NCI-H526 (cell line): ENCODE results near the gene SSBP3.

Experiments used
- DNase-seq, 2 experiments: peaks; one replicate each; lab custom pipeline; 2025; lab: John Stamatoyannopoulos, UW

The SSBP3 gene

DNA sequence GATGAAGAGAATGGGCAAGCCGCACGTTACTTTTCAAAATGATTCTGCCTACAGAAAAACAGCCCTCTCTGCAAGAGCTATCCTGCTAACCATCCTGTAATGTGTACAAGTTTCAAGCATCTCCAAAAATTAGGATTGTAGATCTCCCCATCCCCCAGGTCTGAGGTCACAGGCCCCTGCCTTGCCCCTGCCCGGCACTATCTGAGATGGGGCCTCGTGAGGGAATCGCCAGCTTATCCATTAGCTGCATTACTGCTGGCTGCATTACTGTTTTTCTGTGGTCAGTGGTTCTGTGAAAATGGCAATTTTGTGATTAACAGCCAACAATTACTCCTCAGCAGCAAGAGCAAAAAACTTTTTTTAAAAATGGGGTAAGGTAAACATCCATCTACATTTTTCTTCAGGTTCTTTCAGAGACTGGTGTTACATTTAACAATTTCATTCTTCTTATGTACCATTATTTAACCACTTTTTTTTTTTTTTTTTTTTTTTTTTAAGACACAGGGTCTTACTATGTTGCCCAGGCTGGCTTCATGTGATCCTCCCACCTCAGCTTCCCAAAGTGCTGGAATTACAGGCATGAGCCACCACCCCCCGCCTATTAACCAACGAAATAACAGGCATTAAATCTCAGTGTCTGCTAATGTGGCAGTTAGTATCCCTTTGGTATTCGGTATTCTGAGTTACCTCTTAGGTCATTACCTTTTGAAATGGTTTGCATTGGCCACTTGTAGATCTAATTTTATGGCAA lies 122.4 kb downstream of the SSBP3 start:
- DNase-seq: no peak

DNA sequence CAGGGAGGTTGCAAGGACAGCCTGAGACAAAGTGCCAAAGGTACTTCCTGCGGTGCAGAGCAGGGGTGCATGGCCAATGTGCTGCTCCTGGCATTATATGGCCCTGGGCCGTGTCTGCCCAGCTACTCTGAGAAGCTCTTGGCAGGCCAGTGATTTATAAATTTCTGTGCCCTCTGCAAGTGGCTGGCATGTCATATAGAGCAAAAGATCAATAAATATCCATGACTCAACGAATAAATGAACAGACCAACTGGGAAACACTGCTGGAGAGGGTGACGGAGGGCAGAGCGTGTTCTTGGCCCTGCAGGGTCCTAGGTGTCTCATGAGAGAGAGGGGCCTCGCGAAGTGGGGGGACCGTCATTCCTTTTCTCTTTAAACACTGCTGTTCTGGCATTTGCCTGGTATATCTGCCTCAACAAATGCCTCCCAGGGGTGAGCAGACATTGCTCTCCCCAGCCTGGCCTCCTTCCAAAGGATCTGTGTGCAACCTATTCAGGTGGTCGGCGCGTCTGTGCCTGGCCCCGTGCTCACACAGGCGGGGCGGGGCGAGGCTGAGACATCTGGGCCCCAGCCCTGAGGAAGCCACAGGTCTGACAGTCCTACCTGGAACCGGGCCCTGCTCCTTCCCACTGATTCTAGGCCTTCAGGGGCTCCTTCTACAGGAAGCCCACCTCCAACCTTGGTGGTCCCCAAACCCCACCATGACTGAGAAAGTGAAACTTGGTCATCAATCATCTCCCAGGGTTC lies 123.9 kb downstream of the SSBP3 start:
- no peak for DNase-seq

DNA sequence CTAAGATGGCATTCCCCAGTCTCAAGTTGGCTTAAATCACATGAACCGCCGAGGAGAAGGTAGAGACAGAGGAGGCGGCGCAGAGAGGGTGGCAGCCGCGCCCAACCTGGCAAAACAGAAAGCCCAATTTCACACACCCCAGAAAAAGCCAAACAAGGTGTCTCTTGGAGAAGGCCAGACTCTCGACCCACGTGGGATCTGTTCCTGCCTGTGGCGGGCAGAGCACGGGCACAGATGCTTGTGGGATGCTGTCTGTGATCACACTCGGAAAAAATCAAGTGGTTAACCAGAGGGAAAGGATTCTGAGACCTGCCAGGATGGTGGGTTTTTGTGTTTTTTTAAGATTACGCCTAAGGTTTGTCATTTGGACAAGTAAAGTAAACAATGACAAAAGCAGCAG lies 125.5 kb downstream of the SSBP3 start:
- no peak for DNase-seq

DNA sequence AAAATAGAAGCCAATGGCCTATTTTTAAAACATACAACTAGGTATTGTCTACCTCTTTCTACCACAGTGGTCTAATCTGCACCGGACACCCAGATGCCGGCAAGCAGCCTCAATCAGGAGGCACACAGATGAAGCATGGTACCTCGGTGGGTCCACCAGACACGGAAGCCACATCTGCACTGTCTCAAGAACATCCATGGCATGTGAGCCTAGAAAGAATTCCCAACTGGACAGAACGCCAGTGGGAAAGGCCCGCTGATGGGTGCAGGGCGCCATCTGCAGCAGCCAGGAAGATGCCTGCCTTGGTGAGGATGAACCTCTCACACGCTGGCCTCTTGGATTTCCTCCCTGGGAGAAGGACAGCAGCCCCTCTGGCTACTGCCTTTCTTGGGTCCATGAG lies 126.7 kb downstream of the SSBP3 start:
- no peak for DNase-seq

DNA sequence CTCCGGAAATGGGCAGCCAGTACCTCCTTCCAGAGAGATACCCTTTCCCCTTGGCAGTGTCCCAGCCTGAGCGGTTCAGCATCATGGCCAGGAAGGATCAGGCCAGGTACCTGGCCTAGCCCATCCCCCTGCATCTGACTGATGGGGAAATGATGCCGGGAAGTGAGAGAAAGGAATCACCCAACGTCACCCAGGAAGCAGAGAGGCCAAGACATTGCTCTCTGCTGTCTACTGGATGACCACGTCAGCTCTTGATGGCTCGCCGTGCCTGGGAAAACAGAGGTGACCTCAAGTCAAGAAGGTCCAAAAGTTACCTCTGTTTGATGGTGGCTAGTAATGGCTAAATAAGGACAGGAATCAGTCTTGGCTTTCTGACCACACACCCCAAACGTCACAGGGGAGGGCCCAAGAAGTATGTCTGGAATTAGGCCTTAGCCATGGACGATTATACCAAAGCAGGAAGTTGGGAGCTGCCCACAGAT lies 127.2 kb downstream of the SSBP3 start:
- DNase-seq: no peak

DNA sequence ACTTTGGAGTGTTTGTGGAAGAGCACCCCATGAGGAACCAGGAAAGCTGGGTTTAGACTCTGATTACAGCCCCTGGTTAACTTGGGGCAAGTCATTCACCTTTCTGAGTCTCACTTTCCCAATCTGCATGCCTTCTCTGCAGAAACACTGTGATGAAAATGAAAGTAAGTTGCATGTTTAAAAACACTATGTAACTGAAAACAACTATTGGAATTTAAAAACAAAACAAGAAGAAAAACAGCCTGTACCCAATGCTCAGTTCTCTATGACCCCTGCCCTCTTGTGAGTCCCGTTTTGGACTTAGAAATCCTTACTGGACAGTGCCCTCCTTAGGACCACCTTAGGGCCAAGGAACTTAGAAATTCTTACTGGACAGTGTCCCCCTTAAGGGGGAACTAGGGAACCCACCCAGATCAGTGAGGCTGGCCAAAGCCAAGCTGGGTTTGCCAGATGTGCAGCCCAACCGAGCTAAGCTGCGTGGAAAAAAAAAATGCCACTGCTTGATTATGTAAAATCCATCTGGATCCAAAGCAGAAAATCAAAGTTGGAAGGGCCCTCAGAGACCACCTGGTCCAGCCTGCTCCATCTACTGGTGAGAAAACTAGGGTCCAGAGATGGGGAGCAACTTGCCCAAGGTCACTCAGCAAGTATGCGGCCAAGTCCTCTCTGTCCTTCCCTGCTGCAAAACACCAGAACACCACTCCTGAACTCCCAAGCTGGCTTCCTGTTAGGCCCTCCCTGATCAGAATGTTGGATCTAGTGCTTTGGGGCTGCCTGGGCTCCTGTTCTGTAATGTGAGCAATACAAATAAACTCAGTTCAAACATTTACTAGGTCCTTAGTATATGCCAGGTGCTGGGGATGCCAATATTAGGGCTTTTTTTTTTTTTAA lies 128.5 kb downstream of the SSBP3 start:
- no peak for DNase-seq

DNA sequence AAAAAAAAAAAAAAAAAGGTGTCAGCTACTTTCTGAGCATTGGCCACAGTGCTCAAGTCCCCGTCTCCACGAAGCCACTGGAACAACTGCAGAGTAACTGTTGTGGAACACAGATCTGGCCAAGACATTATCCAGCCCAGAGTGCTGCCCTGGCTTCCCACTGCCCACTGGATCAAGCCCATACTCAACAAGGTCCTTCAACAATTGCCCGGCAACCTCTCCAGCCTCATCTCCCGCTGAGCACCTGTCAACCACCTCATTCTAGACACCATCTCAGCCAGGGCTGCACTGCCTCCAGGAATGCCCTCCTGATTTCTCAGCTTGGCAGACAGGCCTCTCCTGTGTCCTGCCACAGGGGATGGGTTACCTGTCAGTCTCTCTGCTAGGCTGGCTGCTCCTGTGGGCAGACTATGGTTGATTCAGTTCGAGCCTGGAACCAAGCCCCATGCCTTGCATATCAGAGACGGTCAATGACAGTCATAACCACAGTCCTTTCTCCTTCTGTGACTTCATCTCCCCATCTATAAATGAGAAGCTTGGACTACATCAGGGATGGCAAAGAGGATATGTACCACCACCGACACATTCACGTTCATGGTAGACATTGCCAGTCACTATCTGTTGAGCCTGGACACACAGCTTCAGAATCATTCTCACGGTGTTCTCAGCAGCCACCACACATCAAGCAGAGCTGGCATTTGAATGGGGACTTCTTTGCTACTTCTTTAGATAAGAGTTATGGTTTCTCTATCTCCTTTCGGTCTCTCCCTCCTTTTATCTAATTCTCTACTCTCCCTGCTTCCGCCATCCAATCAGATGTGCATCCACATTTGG lies 129.4 kb downstream of the SSBP3 start:
- no peak for DNase-seq

DNA sequence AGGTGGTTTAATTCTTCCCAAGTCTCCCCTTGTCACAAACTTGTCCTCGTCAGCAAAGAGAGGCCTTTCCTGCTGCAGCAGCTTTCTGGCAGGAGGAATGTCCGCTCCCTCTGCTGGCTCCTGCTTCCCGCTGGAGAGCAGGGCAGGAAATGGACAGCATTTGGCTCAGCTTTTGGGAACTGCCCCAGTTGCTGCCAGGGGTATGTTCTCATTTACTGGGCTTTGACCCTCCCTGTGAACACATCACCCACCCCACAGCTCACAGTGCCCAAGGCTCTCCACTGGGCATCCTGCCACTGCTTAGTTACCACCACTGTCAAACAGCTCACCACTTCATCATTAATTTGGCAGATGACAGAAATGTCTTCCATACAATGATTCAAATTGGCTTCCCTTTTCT lies 130.8 kb downstream of the SSBP3 start:
- DNase-seq: no peak

DNA sequence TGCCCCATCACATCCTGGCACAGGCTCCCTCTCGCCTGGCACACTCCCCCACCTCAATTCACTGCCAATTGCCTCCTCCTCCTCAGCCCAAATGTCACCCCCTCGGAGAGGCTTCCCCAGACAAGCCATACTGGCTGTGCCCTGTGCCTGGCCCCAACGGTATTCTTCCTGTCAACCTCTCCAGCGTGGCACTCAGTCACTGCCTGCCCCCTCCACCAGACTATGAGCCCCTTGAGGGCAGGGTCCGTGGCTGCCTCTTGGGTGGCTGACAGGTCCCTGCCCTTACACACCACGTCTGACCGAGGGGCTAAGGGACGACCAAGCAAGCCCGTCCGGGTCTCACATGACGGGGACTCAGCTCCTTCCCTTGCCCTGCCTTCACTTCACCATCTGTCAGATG lies 131.3 kb downstream of the SSBP3 start:
- DNase-seq: no peak

DNA sequence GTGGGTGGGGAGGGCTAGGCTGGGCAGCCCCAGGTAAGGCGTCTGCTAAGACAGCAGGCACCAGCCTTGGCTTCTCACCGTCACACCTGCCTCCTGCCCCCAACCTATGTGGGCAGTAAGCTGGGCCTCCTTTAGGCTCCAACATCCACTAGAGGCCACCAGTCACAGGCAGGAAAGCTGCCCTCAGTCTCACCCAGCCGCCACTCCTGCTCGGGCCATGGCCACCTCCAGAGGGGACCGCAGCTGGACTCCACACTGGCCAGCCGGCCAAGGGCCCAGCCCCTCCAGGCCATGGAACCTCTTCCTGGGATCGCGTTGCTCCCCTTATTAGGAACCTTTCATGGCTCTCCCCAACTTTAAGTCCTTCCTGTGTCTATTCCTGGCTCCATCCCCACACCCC lies 131.7 kb downstream of the SSBP3 start:
- peak in 1 of 2 experiments; percentile 20 for DNase-seq

DNA sequence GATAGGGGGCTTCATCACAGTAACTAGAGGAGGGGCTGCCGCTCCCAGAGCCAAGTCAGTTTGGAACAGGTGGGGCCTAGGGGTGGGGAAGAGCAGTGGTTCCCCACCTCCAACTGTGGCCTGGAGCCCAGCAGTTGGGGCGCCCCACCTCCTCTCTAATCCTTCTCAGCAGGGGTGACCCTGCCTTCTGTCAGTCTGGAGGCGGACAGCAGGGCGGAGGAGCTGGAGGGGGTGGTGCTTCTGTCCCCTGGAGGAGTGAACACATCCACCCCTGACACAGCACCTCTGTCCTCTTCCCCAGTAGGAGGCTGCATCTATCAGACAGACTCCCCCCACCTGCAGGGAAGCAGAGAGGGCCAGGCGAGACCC lies 132.4 kb downstream of the SSBP3 start:
- no peak for DNase-seq

DNA sequence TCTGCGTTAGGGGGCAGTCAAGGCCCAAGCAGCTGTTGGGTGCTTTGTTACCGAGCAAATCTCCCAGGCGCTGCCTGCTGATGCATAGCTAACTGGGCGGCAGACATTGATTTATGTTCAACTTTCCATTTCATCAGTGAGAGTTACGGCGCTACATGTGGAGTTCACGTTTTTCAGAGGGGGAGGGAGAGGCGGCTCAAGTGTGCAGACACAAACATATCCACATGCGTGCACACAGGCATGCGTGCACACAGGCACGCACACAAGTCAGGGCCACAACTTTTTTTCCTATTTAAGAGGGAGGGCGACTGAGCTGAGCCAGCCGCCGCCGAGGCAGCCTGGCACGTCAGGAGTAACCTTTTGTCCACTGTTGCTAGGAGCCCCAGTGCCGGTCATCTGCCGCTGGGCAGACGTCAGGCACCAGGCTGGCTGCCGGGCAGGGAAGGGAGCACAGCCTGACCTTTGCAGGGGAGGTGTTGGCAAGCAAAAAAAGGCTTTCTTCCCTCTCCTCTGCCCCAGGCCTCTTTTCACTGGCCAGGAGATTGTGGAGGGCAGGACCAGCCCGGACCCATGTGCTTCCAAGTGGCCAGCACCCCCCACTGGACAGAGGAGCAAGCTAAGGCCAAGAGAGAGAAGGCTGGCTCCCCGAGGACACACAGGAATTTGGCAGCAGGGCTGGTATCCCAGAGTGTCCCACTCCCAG lies 133.0 kb downstream of the SSBP3 start:
- peak; percentile 93 to 97 for DNase-seq

DNA sequence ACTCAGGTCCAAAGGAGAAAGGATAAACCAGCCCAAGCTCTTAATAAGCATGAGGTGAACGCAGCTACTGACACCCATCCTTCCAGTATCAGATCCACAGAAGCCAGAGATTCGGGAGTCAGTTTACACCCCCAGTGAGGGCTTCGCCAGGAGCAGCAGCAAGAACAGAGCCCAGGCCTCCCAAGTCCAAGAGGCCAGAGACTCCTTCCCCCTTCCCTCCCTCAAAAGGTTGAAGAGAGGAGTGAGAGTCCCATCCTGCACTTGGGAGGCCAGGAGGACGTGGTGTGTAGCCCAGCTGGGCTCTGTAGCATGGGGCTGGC lies 133.5 kb downstream of the SSBP3 start:
- DNase-seq: no peak

DNA sequence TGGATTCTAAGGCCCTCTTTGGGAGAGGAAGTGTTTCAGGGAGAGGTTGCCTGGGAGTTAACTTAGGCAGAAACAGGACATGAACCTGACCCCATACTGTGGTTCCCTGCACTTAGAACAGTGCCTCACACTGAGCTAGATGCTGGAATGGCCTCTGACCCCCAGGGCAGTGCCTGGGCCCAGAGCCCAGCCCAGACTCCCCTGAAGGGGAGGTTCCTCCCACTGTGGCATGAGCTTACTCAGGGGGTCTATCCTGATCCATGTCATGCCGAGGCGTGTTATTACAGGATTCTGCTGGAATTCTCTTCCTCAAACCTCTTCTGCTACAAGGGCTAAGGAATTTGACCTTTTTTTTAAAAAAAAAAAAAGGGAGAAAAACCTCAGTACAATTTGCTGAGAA lies 134.1 kb downstream of the SSBP3 start:
- DNase-seq: no peak

DNA sequence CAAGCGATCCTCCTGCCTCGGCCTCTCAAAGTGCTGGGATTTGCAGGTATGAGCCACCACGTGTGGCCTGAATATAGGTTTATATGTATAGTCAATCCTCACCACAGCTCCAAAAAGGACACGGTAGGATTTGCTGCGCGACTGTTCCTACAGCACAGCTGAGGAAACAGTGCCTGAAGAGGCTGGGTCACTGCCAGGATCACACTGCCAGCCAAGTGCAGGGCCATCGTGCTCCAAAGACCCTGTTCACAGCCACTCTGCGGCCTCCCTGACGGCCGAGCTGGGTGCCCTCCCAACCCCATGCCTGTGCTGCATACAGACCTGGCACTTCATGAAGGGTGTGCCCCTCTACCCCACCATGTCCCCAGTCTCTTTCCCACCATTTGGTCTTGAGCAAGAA lies 134.9 kb downstream of the SSBP3 start:
- DNase-seq: no peak

DNA sequence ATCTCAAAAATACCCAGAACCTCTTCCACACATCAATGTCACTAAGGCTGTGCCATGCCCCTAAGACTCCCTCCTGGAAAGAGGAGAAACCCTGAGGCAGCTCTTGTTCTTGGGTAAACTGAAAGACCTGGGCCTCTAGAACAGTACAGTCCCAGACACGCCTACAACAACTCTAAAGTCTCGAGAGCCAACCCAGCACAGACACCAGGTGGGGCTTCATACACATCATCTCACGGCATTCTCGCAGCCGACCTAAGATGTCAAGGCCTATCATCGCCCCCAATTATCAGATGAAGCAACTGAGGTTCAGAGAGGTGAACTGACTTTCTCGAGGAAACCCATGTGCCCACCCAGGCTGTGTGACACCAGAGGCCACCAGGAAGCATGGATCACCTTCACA lies 135.7 kb downstream of the SSBP3 start:
- no peak for DNase-seq

DNA sequence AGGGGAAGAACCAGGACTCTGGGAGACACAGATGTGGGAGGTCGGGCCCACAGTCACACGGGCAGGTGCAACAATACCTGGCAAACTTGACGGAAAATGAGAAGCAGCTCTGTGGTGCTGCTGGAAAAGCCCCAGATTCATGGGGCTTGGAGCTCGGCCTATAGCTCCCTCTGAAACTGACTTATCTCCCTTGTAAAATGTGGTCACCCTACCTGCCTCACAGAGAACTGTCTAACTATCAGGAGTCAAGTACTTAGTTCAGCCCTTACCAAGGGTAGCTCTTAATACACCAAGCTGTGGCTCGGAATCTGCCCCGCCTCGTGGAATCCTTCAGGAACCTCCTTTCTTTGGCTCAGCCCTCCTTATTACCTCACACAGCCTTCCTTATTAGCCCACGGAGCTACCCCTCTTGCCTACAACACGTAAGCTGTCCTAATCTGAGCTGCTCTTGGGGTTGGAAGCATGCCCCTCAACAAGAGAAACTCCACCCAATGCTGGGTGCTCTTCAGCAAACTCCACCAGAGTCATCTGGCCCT lies 137.4 kb downstream of the SSBP3 start:
- DNase-seq: no peak

DNA sequence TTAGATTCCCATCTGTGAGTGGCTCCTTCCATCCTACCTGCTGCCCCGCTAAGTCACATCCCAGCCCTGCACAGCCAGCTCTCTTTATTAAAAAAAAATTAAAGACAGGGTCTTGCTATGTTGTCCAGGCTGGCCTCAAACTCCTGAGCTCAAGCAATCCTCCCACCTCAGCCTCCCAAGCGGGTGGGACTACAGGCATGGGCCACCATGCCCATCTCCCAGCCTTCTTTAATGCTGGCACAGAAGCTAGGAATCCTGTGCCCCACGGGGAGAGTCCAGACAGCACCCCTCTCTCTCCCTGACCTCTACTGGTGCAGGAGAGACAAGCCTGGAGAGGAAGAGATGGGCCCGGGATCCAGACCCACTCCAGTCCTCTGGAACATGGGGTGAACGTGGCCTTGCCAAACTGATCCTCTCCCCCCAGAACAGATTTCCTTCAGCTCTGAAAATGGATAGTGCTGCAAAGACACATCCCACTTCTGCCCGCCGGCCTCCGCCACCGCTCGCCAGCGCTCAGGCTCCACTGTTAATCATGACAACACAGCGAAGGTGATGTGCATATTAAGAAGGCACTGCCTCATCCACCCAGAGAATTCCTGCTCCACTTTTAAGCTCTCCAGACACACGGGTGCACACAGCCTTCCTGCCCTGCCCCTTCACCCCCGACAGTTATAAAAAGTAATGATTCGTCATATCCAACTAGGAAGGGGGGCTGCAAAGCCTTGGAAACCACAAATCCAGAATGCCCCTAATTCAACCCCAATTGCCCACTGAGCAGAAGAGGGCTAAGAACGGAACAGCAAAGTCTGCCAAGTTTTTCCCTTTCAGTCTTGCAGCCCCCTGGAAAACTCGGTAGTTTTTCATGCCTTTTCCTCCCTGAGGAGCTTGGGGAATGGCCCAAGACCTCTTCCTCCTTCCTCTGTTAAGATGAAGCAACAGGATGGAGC lies 138.1 kb downstream of the SSBP3 start:
- no peak for DNase-seq

DNA sequence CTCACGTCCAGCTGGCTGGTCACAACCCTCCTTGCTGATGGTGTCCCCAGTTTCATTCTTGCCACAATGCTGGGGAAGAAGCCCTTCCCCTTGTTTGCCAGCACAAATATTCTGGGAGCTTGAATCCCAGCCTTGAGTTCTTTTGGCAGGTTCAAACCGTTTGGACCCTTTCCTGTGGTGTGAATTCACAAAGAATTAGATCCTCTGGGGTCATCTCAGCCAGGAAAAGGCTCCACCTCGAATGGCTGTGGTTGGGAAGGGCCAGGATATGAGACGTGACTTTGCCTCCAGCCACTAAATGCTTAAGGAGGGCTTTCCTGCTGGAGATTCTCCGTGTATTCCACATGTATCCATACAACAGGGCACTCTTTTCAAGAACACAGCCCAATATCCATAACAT lies 139.3 kb downstream of the SSBP3 start:
- DNase-seq: no peak

DNA sequence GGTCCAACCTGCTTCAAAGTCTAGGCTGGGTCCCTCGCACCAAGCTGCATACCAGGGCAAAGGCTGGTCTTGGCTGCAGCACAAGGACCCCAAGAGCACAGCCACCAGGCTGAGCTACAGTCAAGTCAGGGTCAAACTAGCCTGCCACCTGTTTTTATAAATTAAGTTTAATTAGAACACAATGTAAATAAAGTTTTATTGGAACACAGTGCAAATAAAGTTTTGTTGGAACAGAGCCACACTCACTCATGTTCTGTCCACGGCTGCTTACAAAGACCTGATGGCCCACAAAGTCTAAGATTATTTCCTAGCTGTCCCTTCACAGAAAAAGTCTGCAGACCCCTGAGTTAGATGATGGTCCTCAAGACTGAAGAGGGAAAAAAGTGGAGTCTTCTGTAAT lies 140.0 kb downstream of the SSBP3 start:
- no peak for DNase-seq
